HEK293T (cell line): ENCODE data around the gene HMCN2.

Source experiments
- CTCF ChIA-PET: fragments of 350-600 bp; formaldehyde crosslinking; extraction: SDS; loops from one replicate; lab custom pipeline; 2021; ENCODE audit warnings: antibody characterized with exemption, inconsistent platforms; lab: Yijun Ruan, JAX
- POLR2A ChIA-PET: fragments of 350-600 bp; formaldehyde crosslinking; extraction: SDS; loops from one replicate; lab custom pipeline; 2020; ENCODE audit warnings: antibody characterized with exemption, inconsistent platforms; lab: Yijun Ruan, JAX
- DNase-seq: peaks from one replicate; pipeline ENCODE4 v3.0.0; 2012; ENCODE audit warnings: mixed read lengths; ENCODE audit errors: extremely low spot score
- ARNT ChIP-seq: fragments of 450-650 bp; IDR thresholded peaks from 2 replicates; pipeline ENCODE4 v1.6.1; 2017; ENCODE audit warnings: mild to moderate bottlenecking
- BHLHE40 ChIP-seq: fragments of 450-650 bp; IDR thresholded peaks from 2 replicates; pipeline ENCODE4 v1.6.1; 2016; ENCODE audit warnings: mild to moderate bottlenecking, moderate library complexity, borderline replicate concordance
- CTBP1 ChIP-seq: fragments of 450-650 bp; IDR thresholded peaks from 2 replicates; pipeline ENCODE4 v1.6.1; 2016; ENCODE audit warnings: borderline replicate concordance
- ELF4 ChIP-seq: fragments of 450-650 bp; IDR thresholded peaks from 2 replicates; pipeline ENCODE4 v1.6.1; 2017; ENCODE audit warnings: antibody characterized with exemption
- FOXA1 ChIP-seq: fragments of 450-650 bp; IDR thresholded peaks from 2 replicates; pipeline ENCODE4 v1.6.1; 2016; ENCODE audit warnings: mild to moderate bottlenecking
- FOXK2 ChIP-seq: fragments of 450-650 bp; IDR thresholded peaks from 2 replicates; pipeline ENCODE4 v1.6.1; 2016; ENCODE audit warnings: mild to moderate bottlenecking
- FOXM1 ChIP-seq: fragments of 450-650 bp; IDR thresholded peaks from 2 replicates; pipeline ENCODE4 v1.6.1; 2017; ENCODE audit warnings: mild to moderate bottlenecking, borderline replicate concordance
- HDGF ChIP-seq: fragments of 450-650 bp; IDR thresholded peaks from 2 replicates; pipeline ENCODE4 v1.6.1; 2017; ENCODE audit warnings: antibody characterized with exemption, borderline replicate concordance
- L3MBTL2 ChIP-seq: fragments of 450-650 bp; conservative IDR thresholded peaks from 2 replicates; pipeline ENCODE4 v1.6.1; 2016; ENCODE audit warnings: mild to moderate bottlenecking
- LEF1 ChIP-seq: fragments of 450-650 bp; IDR thresholded peaks from 2 replicates; pipeline ENCODE4 v1.6.1; 2017; ENCODE audit warnings: mild to moderate bottlenecking, borderline replicate concordance
- NFRKB ChIP-seq: fragments of 450-650 bp; IDR thresholded peaks from 2 replicates; pipeline ENCODE4 v1.6.1; 2016; ENCODE audit warnings: mild to moderate bottlenecking, moderate library complexity
- SP1 ChIP-seq: fragments of 450-650 bp; IDR thresholded peaks from 2 replicates; pipeline ENCODE4 v1.6.1; 2017
- SUZ12 ChIP-seq: fragments of 450-650 bp; IDR thresholded peaks from 2 replicates; pipeline ENCODE4 v1.6.1; 2016; ENCODE audit warnings: mild to moderate bottlenecking
- TARDBP ChIP-seq: fragments of 450-650 bp; IDR thresholded peaks from 2 replicates; pipeline ENCODE4 v1.6.1; 2016
- ZNF384 ChIP-seq: fragments of 450-650 bp; IDR thresholded peaks from 2 replicates; pipeline ENCODE4 v1.6.1; 2016
- TF ChIP-seq, protein P1 (sequence below): fragments of 450-650 bp; IDR thresholded peaks from 2 replicates; pipeline ENCODE4 v1.6.1; 2016

HMCN2 gene

DNA sequence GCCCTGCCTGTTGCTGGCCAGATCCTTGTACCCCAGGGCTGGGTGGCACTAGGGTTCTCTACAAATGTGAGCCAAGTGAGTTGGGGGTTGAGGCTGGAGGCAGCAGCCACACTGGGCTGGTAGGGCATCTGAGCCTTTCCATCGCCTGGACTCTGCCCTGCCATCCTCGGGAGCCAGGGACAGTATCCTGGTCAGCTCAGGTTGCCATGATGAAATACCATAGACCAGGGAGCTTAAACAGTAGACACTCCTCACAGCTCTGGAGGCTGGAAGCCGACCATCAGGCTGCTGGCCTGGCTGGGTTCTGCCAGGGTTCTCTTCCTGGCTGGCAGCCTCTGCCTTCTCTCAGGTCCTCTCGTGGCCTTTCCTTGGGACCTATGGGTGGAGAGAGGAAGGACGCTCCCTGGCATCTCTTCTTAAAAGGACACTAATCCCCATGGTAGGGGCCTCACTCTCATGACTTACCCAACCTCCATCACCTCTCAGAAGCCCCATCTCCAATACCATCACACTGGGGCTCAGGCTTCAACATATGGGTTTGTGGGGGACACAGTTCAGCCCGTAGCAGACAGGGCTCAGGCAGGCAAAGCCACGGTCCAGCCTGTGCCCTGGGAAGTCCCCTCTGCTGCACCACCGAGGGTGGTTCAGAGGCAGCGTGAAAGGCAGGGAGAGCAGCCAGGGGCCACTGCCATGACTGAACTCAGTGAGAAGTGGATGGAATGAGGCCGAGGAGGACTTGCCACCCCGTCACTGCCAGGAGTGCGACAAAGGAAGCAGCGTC is 50.1 kb downstream of the HMCN2 start:
- TF ChIP-seq LEF1 (no peak), CTBP1 (no peak), FOXA1 (no peak), FOXK2 (no peak)
- ChIA-PET POLR2A (interaction anchor here (0.9 kb wide), 1 partner anchor 19 kb away, joined by 3 read pairs; no protein-coding TSS in a partner anchor), CTCF (interaction anchor here (0.7 to 1.4 kb wide), 2 partner anchors 12 to 281 kb away, joined by 3 read pairs; no protein-coding TSS in a partner anchor)
- no peak for DNase-seq

DNA sequence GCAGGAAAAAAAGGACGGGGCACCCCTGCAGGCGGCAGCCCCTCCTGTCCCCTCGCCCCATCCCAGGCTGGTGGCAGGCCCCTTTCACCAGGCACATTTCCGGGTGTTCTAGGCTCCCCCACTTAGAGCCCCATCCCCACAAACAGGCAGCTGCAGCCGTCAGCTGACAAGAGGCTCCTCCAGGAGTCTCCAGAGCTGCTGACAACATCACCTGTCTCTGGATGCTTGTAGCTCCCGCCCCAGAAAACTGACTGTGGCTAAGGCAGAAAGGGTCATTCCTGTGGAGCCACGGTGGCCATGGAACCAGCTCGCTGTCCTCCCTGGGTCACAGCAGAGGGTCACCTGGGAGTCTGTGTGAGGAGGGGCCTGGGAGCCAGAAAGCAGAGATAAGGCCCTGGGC is 50.9 kb downstream of the HMCN2 start:
- no peak for TF ChIP-seq SUZ12
- TF ChIP-seq BHLHE40, result no peak
- no peak for TF ChIP-seq SP1
- no peak for TF ChIP-seq L3MBTL2
- TF ChIP-seq NFRKB, result no peak
- no peak for TF ChIP-seq LEF1
- TF ChIP-seq TARDBP, result no peak
- TF ChIP-seq ARNT, result no peak
- no peak for TF ChIP-seq FOXK2
- no peak for TF ChIP-seq FOXM1
- TF ChIP-seq HDGF, result no peak
- no peak for TF ChIP-seq ZNF384
- TF ChIP-seq FOXA1, result no peak
- TF ChIP-seq, protein P1, sequence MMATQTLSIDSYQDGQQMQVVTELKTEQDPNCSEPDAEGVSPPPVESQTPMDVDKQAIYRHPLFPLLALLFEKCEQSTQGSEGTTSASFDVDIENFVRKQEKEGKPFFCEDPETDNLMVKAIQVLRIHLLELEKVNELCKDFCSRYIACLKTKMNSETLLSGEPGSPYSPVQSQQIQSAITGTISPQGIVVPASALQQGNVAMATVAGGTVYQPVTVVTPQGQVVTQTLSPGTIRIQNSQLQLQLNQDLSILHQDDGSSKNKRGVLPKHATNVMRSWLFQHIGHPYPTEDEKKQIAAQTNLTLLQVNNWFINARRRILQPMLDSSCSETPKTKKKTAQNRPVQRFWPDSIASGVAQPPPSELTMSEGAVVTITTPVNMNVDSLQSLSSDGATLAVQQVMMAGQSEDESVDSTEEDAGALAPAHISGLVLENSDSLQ, result no peak
- TF ChIP-seq CTBP1, result no peak
- no peak for TF ChIP-seq ELF4
- CTCF ChIA-PET, result interaction anchor here (0.6 to 1.4 kb wide), 3 partner anchors 11 to 281 kb away, joined by 3 to 6 read pairs (median 3); no protein-coding TSS in a partner anchor
- DNase-seq, result no peak
- POLR2A ChIA-PET, result no interaction called here

DNA sequence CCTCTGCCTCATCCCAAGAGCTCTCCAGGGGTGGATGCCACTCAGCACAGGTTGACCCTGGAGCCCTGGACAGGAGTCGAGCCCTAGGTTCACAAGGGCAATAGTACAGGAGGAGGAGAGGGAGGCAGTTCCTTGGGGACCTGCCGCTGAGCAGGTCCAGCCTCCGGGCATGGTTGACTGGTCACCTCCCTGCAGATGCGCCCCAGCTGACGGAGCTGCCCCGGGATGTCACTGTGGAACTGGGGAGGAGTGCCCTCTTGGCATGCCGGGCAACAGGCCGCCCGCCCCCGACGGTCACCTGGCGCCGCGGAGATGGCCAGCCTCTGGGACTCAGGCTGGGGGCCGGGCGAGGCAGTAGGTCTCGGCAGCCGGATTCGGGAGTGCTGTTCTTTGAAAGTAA is 53.7 kb downstream of the HMCN2 start:
- POLR2A ChIA-PET, result no interaction called here
- DNase-seq, result no peak
- CTCF ChIA-PET, result no interaction called here
- TF ChIP-seq NFRKB (no peak), CTBP1 (no peak), TARDBP (no peak), BHLHE40 (no peak), FOXM1 (no peak), FOXA1 (no peak), ELF4 (no peak), ARNT (no peak), SUZ12 (no peak), SP1 (no peak), LEF1 (no peak), ZNF384 (no peak), FOXK2 (no peak), HDGF (no peak), L3MBTL2 (no peak)
- TF ChIP-seq, protein P1, result no peak

DNA sequence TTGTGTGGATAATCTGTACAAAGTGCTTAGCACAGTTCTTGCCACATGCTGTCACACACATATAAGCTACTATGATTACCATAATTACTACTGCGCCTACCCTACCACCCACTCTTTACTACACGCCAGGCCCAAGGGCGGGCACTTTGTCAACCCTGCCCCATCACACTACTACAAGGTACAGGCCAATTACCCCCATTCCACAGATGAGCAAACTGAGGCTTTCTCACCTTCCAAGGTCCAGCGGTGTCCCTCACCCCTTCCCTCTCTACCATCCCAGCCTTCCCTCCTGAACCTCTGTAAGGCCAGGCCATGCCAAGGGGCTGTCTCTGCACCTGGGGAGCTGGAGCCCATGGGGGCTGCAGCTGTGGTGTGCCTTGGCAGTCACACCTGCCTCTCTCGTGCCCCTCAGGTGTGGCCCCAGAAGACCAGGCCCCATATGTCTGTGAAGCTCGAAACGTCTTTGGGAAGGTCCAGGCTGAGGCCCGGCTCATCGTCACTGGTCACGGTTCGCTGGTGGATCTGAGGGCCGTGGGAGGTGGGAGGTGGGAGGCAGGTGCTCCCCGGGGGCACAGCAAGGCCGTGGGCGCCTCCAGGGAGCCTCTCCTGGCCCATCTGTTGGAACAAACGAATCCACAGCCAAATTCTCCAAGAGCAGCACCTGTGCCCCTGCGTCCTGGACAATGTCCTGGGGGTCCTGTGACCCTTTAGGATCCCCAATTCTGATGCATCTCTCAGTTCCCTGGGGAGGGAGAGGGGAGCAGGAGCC is 54.6 kb downstream of the HMCN2 start:
- no peak for DNase-seq
- POLR2A ChIA-PET, result interaction anchor here (0.5 kb wide), 1 partner anchor 101 kb away, joined by 4 read pairs; no protein-coding TSS in a partner anchor
- TF ChIP-seq ZNF384 (no peak), SUZ12 (no peak), FOXK2 (no peak), HDGF (no peak), BHLHE40 (no peak), NFRKB (no peak), SP1 (no peak), L3MBTL2 (no peak), CTBP1 (no peak), FOXA1 (no peak), FOXM1 (no peak), TARDBP (no peak), ARNT (no peak), ELF4 (no peak)
- TF ChIP-seq, protein P1, result no peak
- CTCF ChIA-PET, result interaction anchor here (0.6 kb wide), 1 partner anchor 9 kb away, joined by 3 read pairs; no protein-coding TSS in a partner anchor

DNA sequence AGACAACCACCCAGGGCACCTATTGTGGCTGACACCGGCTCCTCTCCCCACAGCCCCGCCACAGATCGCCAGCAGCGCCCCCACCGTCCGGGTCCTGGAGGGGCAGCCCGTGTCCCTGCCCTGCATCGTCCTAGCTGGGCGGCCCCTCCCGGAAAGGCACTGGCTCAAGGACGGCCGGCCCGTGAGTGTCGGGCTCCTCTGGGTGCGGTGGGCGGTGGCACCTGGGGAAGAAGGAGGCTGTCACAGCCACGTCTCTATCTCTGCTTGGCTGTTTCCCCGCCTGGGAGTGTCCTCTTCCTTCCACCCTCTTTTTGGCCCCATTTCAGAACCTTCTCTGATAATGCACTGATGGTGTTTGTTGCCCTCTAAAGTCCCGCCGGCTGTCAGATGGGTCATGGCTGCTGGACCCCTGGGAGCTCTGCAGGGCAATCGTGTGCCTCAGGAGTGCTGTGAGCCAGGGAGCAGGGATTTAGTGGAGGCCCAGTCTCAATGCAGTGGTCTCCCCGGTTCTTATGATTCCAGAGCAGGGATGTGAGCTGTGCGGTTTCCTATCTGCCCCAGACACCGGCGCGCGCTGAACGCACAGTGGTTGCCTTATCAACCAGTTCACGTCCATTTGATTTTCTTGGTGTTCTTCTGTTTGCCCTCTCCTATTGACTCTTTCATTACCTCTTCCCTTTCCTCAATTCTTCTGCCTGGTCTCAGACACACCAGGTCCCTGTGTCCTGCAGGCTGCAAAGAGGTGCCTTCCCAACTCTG is 55.3 kb downstream of the HMCN2 start:
- no peak for TF ChIP-seq HDGF
- no peak for TF ChIP-seq ELF4
- no peak for TF ChIP-seq FOXK2
- no peak for TF ChIP-seq TARDBP
- TF ChIP-seq FOXA1, result no peak
- no peak for TF ChIP-seq ZNF384
- no peak for TF ChIP-seq L3MBTL2
- TF ChIP-seq FOXM1, result no peak
- TF ChIP-seq, protein P1, result no peak
- ChIA-PET POLR2A (interaction anchor here (0.5 kb wide), 1 partner anchor 101 kb away, joined by 4 read pairs; no protein-coding TSS in a partner anchor), CTCF (no interaction called here)
- DNase-seq, result no peak
